NCI-H82 (cell line): ENCODE data around the gene AP1AR.

ENCODE experiments used
- DNase-seq: peaks from one replicate; lab custom pipeline; 2025; lab: John Stamatoyannopoulos, UW

Gene AP1AR

GRCh38 chr4:112222219-112222955 is 9.2 kb upstream of the AP1AR start:
- no peak for DNase-seq

- no peak for DNase-seq
These were observed 6.4 kb upstream of the AP1AR start for GRCh38 chr4:112225157-112225556.

GRCh38 chr4:112230879-112231778 is 458 bp upstream of the AP1AR start:
- peak; percentile 96 for DNase-seq

- DNase-seq: peak; percentile 73
These were observed 3.5 kb downstream of the AP1AR start for GRCh38 chr4:112234952-112235609.

GRCh38 chr4:112236040-112236439 is 4.5 kb downstream of the AP1AR start:
- DNase-seq: no peak

- DNase-seq: no peak
These were observed 7.2 kb downstream of the AP1AR start for GRCh38 chr4:112238833-112239232.

GRCh38 chr4:112245383-112245782 is 13.8 kb downstream of the AP1AR start:
- DNase-seq: no peak

GRCh38 chr4:112247021-112247420 is 15.4 kb downstream of the AP1AR start:
- DNase-seq: no peak

- DNase-seq: peak; percentile 15
These were observed 19.5 kb downstream of the AP1AR start for GRCh38 chr4:112251019-112251643.

GRCh38 chr4:112252234-112252633 is 20.6 kb downstream of the AP1AR start:
- no peak for DNase-seq

GRCh38 chr4:112253382-112254000 is 21.9 kb downstream of the AP1AR start:
- DNase-seq: no peak

GRCh38 chr4:112257098-112257497 is 25.5 kb downstream of the AP1AR start:
- DNase-seq: no peak

- peak; percentile 14 for DNase-seq
These were observed 35.2 kb downstream of the AP1AR start for GRCh38 chr4:112266823-112267222.

GRCh38 chr4:112270051-112270450 is 38.5 kb downstream of the AP1AR start:
- DNase-seq: no peak

GRCh38 chr4:112270640-112271421 is 39.2 kb downstream of the AP1AR start:
- DNase-seq: no peak

GRCh38 chr4:112272292-112272691 is 40.7 kb downstream of the AP1AR start:
- DNase-seq: no peak

GRCh38 chr4:112274959-112275358 is 43.4 kb downstream of the AP1AR start:
- no peak for DNase-seq

- peak; percentile 32 for DNase-seq
These were observed 44.5 kb downstream of the AP1AR start for GRCh38 chr4:112276113-112276512.

GRCh38 chr4:112277220-112277619 is 45.6 kb downstream of the AP1AR start:
- DNase-seq: no peak

GRCh38 chr4:112277705-112278448 is 46.3 kb downstream of the AP1AR start:
- no peak for DNase-seq
